Muscle of leg (tissue), 11 donors: ENCODE measurements around the gene KPNA2. TPM values are rescaled to one million over a fixed set of nuclear protein-coding genes. Genes with fewer than 3 reads are reported as not detected.
"Not testable (repeated sequence)": the region's sequence is repeated elsewhere in the genome, so short reads cannot be mapped to it uniquely, and the experiment has no call there.

Source experiments
- DNase-seq: peaks from one replicate; pipeline ENCODE4 v3.0.0; 2013
- H3K27ac ChIP-seq: one replicate; pipeline ENCODE4 v1.5.1; 2013; ENCODE audit warnings: mild to moderate bottlenecking, low read length, control low read depth
- H3K27me3 ChIP-seq: one replicate; pipeline ENCODE4 v1.6.1; 2013; ENCODE audit warnings: low read length; ENCODE audit not compliant: control insufficient read depth, insufficient read depth
- H3K36me3 ChIP-seq: one replicate; pipeline ENCODE4 v1.6.1; 2013; ENCODE audit warnings: low read length; ENCODE audit not compliant: control insufficient read depth, insufficient read depth
- H3K4me1 ChIP-seq: one replicate; pipeline ENCODE4 v1.6.1; 2013; ENCODE audit warnings: low read length; ENCODE audit not compliant: control insufficient read depth, insufficient read depth
- H3K4me3 ChIP-seq: one replicate; pipeline ENCODE4 v1.5.1; 2013; ENCODE audit warnings: low read length, control low read depth
- H3K9me3 ChIP-seq: replicated peaks from 2 replicates; pipeline ENCODE4 v1.6.1; 2013; ENCODE audit warnings: low read depth, low read length; ENCODE audit not compliant: control insufficient read depth
- WGBS: methylation state at CpG from one replicate; pipeline ENCODE4 v1.1.5; 2013; ENCODE audit warnings: missing lambda C conversion rate; ENCODE audit not compliant: insufficient coverage; 5-methylcytosine and 5-hydroxymethylcytosine counted together
- polyA plus RNA-seq, 8 donors: library from polyadenylated mRNA; unstranded; fragments of 120-200 nt; gene quantifications; one replicate each; pipeline versions ENCODE4 v1.2.1 to v1.2.3, GENCODE V29; 2013; ENCODE audit warnings: inconsistent platforms in 1 of 8, low replicate concordance in 1 of 8; ENCODE audit not compliant: insufficient read length in 8 of 8, insufficient read depth in 1 of 8
- total RNA-seq: library from RNA; stranded (reverse); fragments of 120-200 nt; gene quantifications from one replicate; pipeline ENCODE4 v1.2.4, GENCODE V29; 2013

Gene KPNA2
- total and polyA plus RNA-seq, 9 donors: 32.1 to 95.7 (median 67.3) TPM

DNA sequence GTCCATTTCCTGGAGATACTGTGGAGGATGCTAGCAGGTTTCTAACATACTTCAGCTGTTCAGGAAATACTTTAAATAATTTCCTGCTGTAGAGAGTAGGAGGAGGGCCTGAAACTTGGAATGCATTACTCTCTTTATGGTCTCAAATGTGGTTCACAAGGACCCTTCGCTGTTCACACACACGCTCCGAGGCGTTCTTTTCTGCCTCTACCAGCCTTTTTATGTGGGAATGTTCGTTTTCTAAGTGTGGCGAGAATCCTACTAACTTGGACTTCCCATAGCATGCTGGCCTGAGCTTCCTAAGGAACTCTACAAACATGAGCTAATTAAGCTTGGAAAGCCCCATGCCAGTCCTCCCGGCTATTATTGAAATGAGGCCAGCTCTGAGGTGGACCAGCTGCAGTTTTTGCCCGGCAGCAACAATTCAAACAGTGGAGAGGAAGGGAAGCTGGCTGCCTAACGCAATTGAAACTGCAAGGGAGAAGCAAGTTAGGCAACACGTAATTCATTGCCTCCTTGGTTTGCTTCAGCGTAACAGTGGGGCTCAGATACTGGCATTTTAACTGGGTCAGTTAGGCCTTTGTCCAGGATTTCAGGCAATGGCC lies 18.9 kb downstream of the KPNA2 start:
- H3K27me3 ChIP-seq: no peaks in the 10 kb centered on the region
- H3K36me3 ChIP-seq: no peaks in the 10 kb centered on the region
- peak; percentile 73 for DNase-seq
- H3K9me3 ChIP-seq: no peaks in the 10 kb centered on the region
- peaks cover 22% of the 10 kb centered on the region for H3K4me1 ChIP-seq
- no peak overlapping the region for H3K4me3 ChIP-seq
- WGBS: 30% methylated on average over 8 of the region's 11 CpGs
- H3K27ac ChIP-seq: peak overlapping the region; percentile 80

GRCh38 chr17:68057531-68057952 lies 22.0 kb downstream of the KPNA2 start:
- Histone ChIP-seq H3K27me3 (no peaks in the 10 kb centered on the region), H3K4me3 (no peak overlapping the region), H3K27ac (no peak overlapping the region), H3K4me1 (peaks cover 26% of the 10 kb centered on the region), H3K9me3 (no peaks in the 10 kb centered on the region), H3K36me3 (no peaks in the 10 kb centered on the region)
- WGBS: 60% methylated on average over 1 of the region's 4 CpGs
- no peak for DNase-seq

DNA sequence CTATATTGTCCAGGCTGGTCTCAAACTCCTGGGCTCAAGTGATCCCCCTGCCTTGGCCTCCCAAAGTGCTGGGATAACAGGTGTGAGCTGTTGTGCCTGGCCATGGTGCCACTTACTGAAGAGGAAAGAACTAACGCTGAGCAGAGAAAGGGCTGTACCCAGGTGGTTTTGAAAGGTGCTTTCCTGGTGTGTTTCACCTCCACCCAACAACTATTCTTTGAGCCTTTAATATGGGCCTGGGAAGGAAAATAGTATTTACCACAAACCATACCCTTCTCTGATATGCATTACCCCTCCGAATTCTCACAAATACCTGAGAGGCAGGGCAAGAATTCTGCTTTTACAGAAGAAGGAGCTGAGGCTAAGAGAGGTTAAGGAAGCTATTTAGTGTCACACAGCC lies 24.8 kb downstream of the KPNA2 start:
- no peaks in the 10 kb centered on the region for H3K36me3 ChIP-seq
- H3K27ac ChIP-seq: no peak overlapping the region
- no CpG with 5 or more reads among the region's 2 CpGs for WGBS
- H3K4me3 ChIP-seq: no peak overlapping the region
- peaks cover 6% of the 10 kb centered on the region for H3K4me1 ChIP-seq
- H3K27me3 ChIP-seq: no peaks in the 10 kb centered on the region
- no peaks in the 10 kb centered on the region for H3K9me3 ChIP-seq
- DNase-seq: no peak

GRCh38 chr17:68061512-68062313 lies 26.2 kb downstream of the KPNA2 start:
- H3K4me3 ChIP-seq: no peak overlapping the region
- no peaks in the 10 kb centered on the region for H3K36me3 ChIP-seq
- no peaks in the 10 kb centered on the region for H3K27me3 ChIP-seq
- no peak for DNase-seq
- H3K27ac ChIP-seq: no peak overlapping the region
- H3K9me3 ChIP-seq: no peaks in the 10 kb centered on the region
- H3K4me1 ChIP-seq: peaks cover 4% of the 10 kb centered on the region
- WGBS: 39% methylated on average over 6 of the region's 11 CpGs

DNA sequence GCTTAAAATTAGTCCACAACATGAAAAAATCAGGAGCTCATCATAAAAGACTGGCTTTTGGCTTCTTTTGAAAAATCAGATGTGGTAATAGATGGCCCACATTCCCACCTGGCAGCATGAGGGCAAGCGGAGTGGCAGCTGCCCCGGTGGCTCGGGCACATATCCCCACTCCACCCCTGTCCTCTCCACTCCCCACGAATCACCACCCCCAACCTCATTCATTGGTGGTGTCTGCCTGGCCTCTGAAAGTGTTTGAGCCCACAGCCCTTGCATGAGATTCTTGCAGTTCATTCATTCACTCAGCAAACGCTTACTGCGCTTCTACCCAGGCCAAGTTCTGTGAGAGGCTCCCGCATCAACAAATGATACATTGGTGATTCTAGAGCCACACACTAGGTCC lies 29.8 kb downstream of the KPNA2 start:
- not testable (repeated sequence) for H3K4me3 ChIP-seq, H3K9me3 ChIP-seq, H3K4me1 ChIP-seq, DNase-seq, H3K27ac ChIP-seq, H3K36me3 ChIP-seq, H3K27me3 ChIP-seq
- WGBS: no CpG with 5 or more reads among the region's 7 CpGs

GRCh38 chr17:68068512-68068911 lies 33.0 kb downstream of the KPNA2 start:
- not testable (repeated sequence) for H3K36me3 ChIP-seq, H3K27me3 ChIP-seq, DNase-seq, H3K4me1 ChIP-seq, H3K9me3 ChIP-seq, H3K4me3 ChIP-seq, H3K27ac ChIP-seq
- 57% methylated on average over 1 of the region's 3 CpGs for WGBS

DNA sequence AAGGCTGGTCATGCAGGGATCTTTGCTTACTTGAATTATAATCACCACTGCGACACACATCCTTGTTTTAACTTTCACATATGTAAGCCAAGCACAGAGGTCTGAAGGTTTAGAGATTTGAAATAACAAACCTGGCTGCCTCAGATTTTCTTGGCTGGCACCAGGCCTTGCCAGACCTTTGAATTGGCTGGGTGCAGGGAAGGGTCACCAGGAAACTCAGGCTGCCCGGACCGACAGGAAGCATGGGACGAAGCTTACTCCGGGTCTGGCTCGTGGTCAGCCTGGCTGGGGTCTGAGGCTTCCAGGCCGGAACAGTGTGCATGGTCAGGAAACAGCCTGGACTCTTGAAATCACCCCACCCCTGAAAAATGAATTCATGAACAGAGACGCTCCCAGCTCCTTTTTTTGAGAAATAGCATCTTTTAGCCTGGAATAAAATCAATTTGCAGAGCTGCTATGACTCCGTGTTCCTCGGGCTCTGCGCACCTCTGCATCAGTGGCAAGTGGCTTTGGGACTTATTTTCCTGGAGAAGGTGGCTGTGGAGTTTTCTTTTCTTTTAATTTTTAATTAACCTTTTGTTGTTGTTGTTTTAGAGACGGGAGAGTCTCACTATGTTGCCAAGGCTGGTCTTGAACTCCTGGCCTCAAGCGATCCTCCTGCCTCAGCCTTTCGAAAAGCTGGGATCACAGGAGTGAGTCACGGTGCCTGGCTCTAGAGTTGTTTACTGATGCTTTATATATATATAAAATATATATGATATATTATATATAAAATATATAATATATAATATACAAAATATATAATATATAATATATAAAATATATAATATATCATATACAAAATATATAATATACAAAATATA lies 35.3 kb downstream of the KPNA2 start:
- not testable (repeated sequence) for H3K27me3 ChIP-seq, H3K4me3 ChIP-seq, H3K4me1 ChIP-seq, DNase-seq, H3K36me3 ChIP-seq, H3K9me3 ChIP-seq
- H3K27ac ChIP-seq: peak overlapping the region; percentile 13
- WGBS: 52% methylated on average over 4 of the region's 15 CpGs

DNA sequence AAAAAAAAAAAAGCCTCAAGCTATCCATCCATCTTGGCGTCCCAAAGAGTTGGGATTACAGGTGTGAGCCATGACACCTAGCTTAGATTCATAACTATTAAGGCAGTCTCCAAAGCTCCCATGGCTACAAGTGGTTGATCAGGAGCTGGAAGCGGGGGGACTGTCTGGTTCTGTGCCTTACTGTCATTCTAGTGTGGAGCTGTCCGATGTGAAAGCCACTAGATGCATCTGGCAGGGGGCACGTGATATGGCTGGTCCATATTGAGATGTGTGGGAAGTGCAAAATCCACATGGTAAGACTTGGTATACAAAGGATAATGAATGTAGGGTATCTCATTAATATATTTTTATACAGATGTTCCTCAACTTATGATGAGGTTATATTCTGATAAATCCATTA lies 38.7 kb downstream of the KPNA2 start:
- Histone ChIP-seq H3K27ac (no peak overlapping the region), H3K9me3 (no peaks in the 10 kb centered on the region), H3K4me3 (no peak overlapping the region), H3K36me3 (no peaks in the 10 kb centered on the region), H3K27me3 (no peaks in the 10 kb centered on the region), H3K4me1 (no peaks in the 10 kb centered on the region)
- no peak for DNase-seq
- WGBS: no CpG with 5 or more reads among the region's 4 CpGs

GRCh38 chr17:68075953-68076607 lies 40.5 kb downstream of the KPNA2 start:
- H3K9me3 ChIP-seq, H3K27me3 ChIP-seq, H3K27ac ChIP-seq, H3K4me3 ChIP-seq, DNase-seq, H3K4me1 ChIP-seq, H3K36me3 ChIP-seq: not testable (repeated sequence)
- WGBS: no CpG with 5 or more reads among the region's 1 CpG

DNA sequence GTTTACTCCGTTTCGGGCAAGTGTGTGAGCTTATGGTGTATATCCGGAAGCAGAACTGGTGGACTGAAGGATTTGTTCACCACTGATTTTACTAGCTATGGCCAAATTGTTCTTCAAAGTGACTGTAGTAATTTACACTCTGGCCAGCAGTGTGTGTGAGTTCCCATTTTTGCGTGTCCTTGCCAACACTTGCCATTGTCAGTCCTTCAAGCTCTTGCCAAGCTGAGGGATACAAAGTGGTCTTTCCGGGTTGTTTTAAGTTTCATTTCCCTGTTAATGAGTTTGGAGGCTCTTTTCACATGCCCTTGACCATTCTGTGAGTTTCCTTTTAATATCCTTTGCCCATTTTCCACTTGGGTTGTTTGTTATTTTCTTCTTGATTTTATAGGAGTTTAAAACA lies 42.0 kb downstream of the KPNA2 start:
- no CpG with 5 or more reads among the region's 5 CpGs for WGBS
- H3K36me3 ChIP-seq, H3K4me3 ChIP-seq: not testable (repeated sequence)

More for the DNA sequence above, 42.0 kb downstream of the KPNA2 start:
- not testable (repeated sequence) for H3K27me3 ChIP-seq, H3K4me1 ChIP-seq, DNase-seq, H3K27ac ChIP-seq, H3K9me3 ChIP-seq
